Measurements from ENCODE around the gene PTPRR.

Gene PTPRR

DNA sequence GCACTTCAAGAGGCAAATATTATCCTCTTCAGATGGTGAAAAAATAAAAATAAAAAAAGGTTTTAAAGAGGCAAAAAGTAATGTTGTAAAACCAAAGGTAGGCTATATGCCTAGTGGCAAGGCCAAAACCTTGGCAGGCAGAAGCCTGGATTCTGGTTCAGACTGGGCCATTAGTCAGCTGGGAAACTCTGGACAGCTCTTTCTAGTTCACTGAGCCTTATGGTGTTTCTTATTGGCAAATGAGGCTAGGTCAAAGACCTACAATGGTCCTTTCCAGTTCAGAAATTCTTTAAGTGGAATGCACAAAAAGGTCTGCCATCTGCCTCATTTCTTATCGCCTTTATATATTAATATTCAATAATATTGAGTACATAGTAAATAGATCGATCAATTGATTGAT is 327.9 kb downstream of the PTPRR start:
- DNase-seq (ENCODE audit: low read depth): no peak

DNA sequence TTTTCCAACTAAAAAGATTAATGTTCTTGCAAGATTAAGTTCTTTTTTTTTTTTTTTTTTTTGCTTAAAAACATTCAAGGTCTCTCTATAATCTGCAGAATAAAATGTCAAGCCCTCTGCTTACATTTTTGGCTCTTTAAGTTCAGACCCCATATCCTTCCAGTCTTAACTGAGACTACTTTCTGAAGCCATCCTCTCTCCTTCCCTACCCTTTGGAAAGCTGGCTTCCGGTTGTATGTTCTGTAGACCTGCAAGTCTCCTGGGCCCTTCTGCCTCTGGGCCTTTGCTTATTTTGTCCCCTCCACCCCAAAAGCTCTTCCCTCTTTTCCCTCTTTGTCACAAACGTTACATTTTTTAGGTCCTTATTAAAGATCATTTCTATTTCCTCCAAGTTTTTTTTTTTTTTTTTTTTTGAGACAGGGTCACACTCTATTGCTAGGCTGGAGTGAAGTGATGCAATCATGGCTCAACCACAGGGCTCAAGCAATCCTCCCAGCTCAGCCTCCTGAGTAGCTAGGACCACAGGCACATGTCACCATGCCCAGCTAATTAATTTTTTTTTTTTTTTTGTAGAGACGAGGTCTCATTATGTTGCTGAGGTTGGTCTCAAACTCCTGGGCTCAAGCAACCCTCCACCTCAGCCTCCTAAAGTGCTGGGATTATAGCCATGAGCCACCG is 329.9 kb downstream of the PTPRR start:
- DNase-seq (ENCODE audit: low read depth): no peak

DNA sequence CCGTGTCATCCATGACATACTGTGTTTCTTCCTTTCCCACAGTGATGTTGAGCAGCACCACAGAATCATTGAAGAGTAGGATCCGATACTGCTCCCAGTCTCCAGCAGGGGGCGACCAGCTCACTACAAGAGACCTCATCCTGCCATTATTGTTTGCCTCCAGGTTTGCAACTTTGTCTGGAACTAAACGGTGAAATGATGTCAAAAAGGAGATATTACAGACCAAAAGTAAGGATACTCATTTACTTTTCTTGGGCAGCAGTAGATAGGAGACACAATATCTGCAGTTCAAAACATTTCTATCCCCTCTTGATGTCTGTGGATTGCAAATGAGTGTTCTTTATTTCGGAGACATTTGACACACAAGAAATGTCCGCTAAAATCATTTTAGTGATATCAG is 330.5 kb downstream of the PTPRR start:
- DNase-seq (ENCODE audit: low read depth): peak; percentile 49
